GM23248 (cell line): ENCODE results near the gene BCAP29. TPM values are rescaled to one million over a fixed set of nuclear protein-coding genes. Genes with fewer than 3 reads are reported as not detected.
A peak's percentile ranks its signal among the peaks of the same experiment; 100 is the strongest.

Experiments used
- DNase-seq: peaks from one replicate; pipeline ENCODE4 v3.0.0-alpha.2; 2015
- H2AFZ ChIP-seq: fragments of 200-600 bp; sonication (generic); 2 replicates; pipeline ENCODE4 v1.6.1; 2016; ENCODE audit warnings: antibody characterized with exemption
- H3F3A ChIP-seq: fragments of 200-600 bp; sonication (generic); 2 replicates; pipeline ENCODE4 v1.6.1; 2016; ENCODE audit warnings: mild to moderate bottlenecking, antibody characterized with exemption, mixed run types; ENCODE audit not compliant: insufficient read depth
- H3K27ac ChIP-seq: fragments of 200-600 bp; sonication (generic); 2 replicates; pipeline ENCODE4 v1.5.1; 2016; ENCODE audit warnings: mild to moderate bottlenecking
- H3K27me3 ChIP-seq: fragments of 200-600 bp; sonication (generic); replicated peaks from 2 replicates; pipeline ENCODE4 v1.6.1; 2016; ENCODE audit warnings: mild to moderate bottlenecking; ENCODE audit not compliant: insufficient read depth
- H3K36me3 ChIP-seq: fragments of 200-600 bp; sonication (generic); 2 replicates; pipeline ENCODE4 v1.6.1; 2016; ENCODE audit warnings: low read depth, mild to moderate bottlenecking
- H3K4me1 ChIP-seq: fragments of 200-600 bp; sonication (generic); 2 replicates; pipeline ENCODE4 v1.6.1; 2016; ENCODE audit warnings: mild to moderate bottlenecking; ENCODE audit not compliant: insufficient read depth
- H3K4me2 ChIP-seq: fragments of 200-600 bp; sonication (generic); one replicate; pipeline ENCODE4 v1.6.1; 2016; ENCODE audit warnings: mild to moderate bottlenecking; ENCODE audit not compliant: unreplicated experiment
- H3K4me3 ChIP-seq: fragments of 200-600 bp; sonication (generic); 2 replicates; pipeline ENCODE4 v1.5.1; 2016; ENCODE audit warnings: mild to moderate bottlenecking
- H3K79me2 ChIP-seq: fragments of 200-600 bp; sonication (generic); 2 replicates; pipeline ENCODE4 v1.6.1; 2016; ENCODE audit warnings: mild to moderate bottlenecking; ENCODE audit not compliant: insufficient read depth
- H3K9ac ChIP-seq: fragments of 200-600 bp; sonication (generic); 2 replicates; pipeline ENCODE4 v1.6.1; 2016; ENCODE audit warnings: mild to moderate bottlenecking
- H3K9me2 ChIP-seq: fragments of 200-600 bp; sonication (generic); 2 replicates; pipeline ENCODE4 v1.6.1; 2016; ENCODE audit warnings: mixed run types, mild to moderate bottlenecking, moderate library complexity; ENCODE audit not compliant: insufficient read depth
- H3K9me3 ChIP-seq: fragments of 200-600 bp; sonication (generic); one replicate; pipeline ENCODE4 v1.6.1; 2017; ENCODE audit warnings: low read depth
- H4K20me1 ChIP-seq: fragments of 200-600 bp; sonication (generic); 2 replicates; pipeline ENCODE4 v1.6.0; 2016; ENCODE audit not compliant: insufficient read depth
- EZH2 ChIP-seq: fragments of 200-600 bp; sonication (generic); IDR thresholded peaks from 2 replicates; pipeline ENCODE4 v1.6.1; 2018; ENCODE audit warnings: antibody characterized with exemption, mild to moderate bottlenecking; ENCODE audit not compliant: insufficient read depth, poor library complexity, severe bottlenecking
- EZH2phosphoT487 ChIP-seq: fragments of 200-600 bp; sonication (generic); IDR thresholded peaks from 2 replicates; pipeline ENCODE4 v1.6.1; 2018; ENCODE audit warnings: antibody characterized with exemption, moderate library complexity, mild to moderate bottlenecking, low read depth; ENCODE audit not compliant: insufficient read depth
- WGBS, 2 experiments: methylation state at CpG; one replicate each; pipeline ENCODE4 v1.1.6; 2015 to 2017; ENCODE audit warnings: low lambda C conversion rate in 2 of 2, low coverage in 1 of 2; ENCODE audit errors: missing lambda C conversion rate in 2 of 2; 5-methylcytosine and 5-hydroxymethylcytosine counted together
- in situ Hi-C: fragments of 300-500 bp; cut with MboI; formaldehyde crosslinking; loops from 2 replicates; pipeline ENCODE4 v1.15.0; 2020
- polyA plus RNA-seq: library from polyadenylated mRNA; unstranded; fragments of >200 nt; fragmentation: Nextera tagmentation; extraction: Ambion mirVana; gene quantifications from 2 replicates; pipeline ENCODE4 v1.2.1, GENCODE V29; 2016
- total RNA-seq: library from RNA; depleted of rRNA; stranded (reverse); fragments of >200 nt; shearing (Covaris generic); gene quantifications from 2 replicates; pipeline ENCODE4 v1.2.3, GENCODE V29; 2014

BCAP29 gene
- total and polyA plus RNA-seq, 2 experiments from 2014 or later: 106 to 138 TPM

GRCh38 chr7:107659666-107660065 is 79.6 kb downstream of the BCAP29 start:
- Histone ChIP-seq H3K79me2 (no peaks in the 10 kb centered on the region), H3K9me2 (no peaks in the 10 kb centered on the region), H3K4me3 (no peak overlapping the region), H3K4me1 (peaks cover 18% of the 10 kb centered on the region), H2AFZ (no peak overlapping the region), H3K9ac (no peak overlapping the region), H3K36me3 (no peaks in the 10 kb centered on the region), H3K27ac (no peak overlapping the region), H3K9me3 (no peaks in the 10 kb centered on the region), H3K4me2 (no peak overlapping the region), H3F3A (peaks cover 16% of the 10 kb centered on the region), H4K20me1 (no peaks in the 10 kb centered on the region), H3K27me3 (peaks cover 30% of the 10 kb centered on the region)
- WGBS, 2 experiments: 50 to 51% methylated on average over 4 of the region's 4 CpGs
- in situ Hi-C loops: no loop called here
- TF ChIP-seq EZH2 (no peak), EZH2phosphoT487 (no peak)
- peak; percentile 86 for DNase-seq

DNA sequence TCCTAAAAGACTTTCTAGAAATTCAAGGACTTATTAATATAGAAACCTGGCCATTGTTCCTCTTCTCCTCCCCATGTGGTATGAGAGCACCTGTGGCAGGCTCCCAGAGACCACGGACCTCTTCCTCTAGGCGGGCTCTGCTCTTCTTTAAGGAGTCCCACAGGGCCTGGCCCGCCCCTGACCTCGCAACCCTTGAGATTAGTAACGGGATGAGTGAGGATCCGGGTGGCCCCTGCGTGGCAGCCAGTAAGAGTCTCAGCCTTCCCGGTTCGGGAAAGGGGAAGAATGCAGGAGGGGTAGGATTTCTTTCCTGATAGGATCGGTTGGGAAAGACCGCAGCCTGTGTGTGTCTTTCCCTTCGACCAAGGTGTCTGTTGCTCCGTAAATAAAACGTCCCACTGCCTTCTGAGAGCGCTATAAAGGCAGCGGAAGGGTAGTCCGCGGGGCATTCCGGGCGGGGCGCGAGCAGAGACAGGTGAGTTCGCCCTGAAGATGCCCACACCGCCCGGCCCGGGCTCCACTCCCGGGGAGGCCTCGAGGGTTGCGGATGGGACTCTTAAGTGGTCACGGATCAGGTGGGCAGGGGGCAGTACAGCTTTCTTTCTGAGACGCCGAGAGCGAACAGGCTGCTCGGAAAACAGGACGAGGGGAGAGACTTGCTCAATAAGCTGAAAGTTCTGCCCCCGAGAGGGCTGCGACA is 80.5 kb downstream of the BCAP29 start, which contains the start of gene SLC26A4:
TSS of gene SLC26A4 (plus strand) at position 448 of the 700 bp plus-strand sequence. CDS start 814 bp downstream, outside the sequence.
- peak; percentile 16 for DNase-seq
- H3K9ac ChIP-seq: no peak within 1 kb of the TSS
- peak within 1 kb of the TSS; percentile 69 for H3K4me3 ChIP-seq
- peaks cover 30% of the 10 kb centered on the region for H3K27me3 ChIP-seq
- no peaks in the 10 kb centered on the region for H3K9me2 ChIP-seq
- no peaks in the 10 kb centered on the region for H3K9me3 ChIP-seq
- no peak within 1 kb of the TSS for H3K27ac ChIP-seq
- peaks cover 16% of the 10 kb centered on the region for H3F3A ChIP-seq
- no peaks in the 10 kb centered on the region for H3K36me3 ChIP-seq
- no peaks in the 10 kb centered on the region for H3K79me2 ChIP-seq
- in situ Hi-C loops: no loop called here
- peak within 1 kb of the TSS; percentile 89 for H3K4me2 ChIP-seq
- H4K20me1 ChIP-seq: no peaks in the 10 kb centered on the region
- 8 to 12% methylated on average over 35 of the region's 37 CpGs for WGBS, 2 experiments
- H2AFZ ChIP-seq: peak within 1 kb of the TSS; percentile 77
- no peak for TF ChIP-seq EZH2phosphoT487
- no peak for TF ChIP-seq EZH2
- H3K4me1 ChIP-seq: peaks cover 18% of the 10 kb centered on the region

GRCh38 chr7:107661081-107661864 is 81.2 kb downstream of the BCAP29 start:
- 1 to 2% methylated on average over 60 to 62 of the region's 73 CpGs for WGBS, 2 experiments
- no peaks in the 10 kb centered on the region for H3K9me2 ChIP-seq
- H3K27ac ChIP-seq: no peak overlapping the region
- DNase-seq: peak; percentile 74
- peaks cover 16% of the 10 kb centered on the region for H3F3A ChIP-seq
- H4K20me1 ChIP-seq: no peaks in the 10 kb centered on the region
- in situ Hi-C loops: no loop called here
- no peaks in the 10 kb centered on the region for H3K79me2 ChIP-seq
- H2AFZ ChIP-seq: peak overlapping the region; percentile 77
- H3K9ac ChIP-seq: no peak overlapping the region
- H3K9me3 ChIP-seq: no peaks in the 10 kb centered on the region
- peak overlapping the region; percentile 69 for H3K4me3 ChIP-seq
- peaks cover 30% of the 10 kb centered on the region for H3K27me3 ChIP-seq
- H3K36me3 ChIP-seq: no peaks in the 10 kb centered on the region
- peaks cover 18% of the 10 kb centered on the region for H3K4me1 ChIP-seq
- no peak for TF ChIP-seq EZH2phosphoT487
- no peak for TF ChIP-seq EZH2
- peak overlapping the region; percentile 89 for H3K4me2 ChIP-seq

DNA sequence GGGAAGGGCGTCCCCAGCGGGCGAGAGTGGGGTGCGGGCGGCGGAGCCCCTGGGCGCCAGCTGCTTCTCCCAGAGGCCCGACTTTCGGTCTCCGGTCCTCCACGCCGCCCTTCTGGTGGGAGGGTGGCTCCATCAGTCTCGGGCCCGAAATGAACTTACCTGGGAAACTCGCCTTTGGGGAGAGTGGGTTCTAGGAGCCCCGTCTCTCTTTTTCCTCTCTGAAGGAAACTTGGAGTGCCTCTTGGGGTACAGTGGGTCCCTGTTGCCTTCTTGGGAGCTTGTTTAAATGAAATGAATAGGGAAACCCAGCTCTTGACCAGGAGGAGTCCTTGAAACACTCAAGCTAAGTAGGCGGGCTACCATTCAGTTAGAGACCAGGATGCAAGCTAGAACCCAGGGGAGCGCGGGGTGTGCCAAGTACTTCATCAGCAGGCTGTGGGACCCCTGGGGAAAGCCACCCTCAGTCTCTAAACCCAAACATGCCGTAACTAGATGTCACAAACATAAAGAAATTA is 81.9 kb downstream of the BCAP29 start:
- Histone ChIP-seq H3K4me3 (peak overlapping the region; percentile 69), H3K4me1 (peaks cover 18% of the 10 kb centered on the region), H3K27ac (no peak overlapping the region), H3K79me2 (no peaks in the 10 kb centered on the region), H3K36me3 (no peaks in the 10 kb centered on the region), H3K9me2 (no peaks in the 10 kb centered on the region), H3K9me3 (no peaks in the 10 kb centered on the region), H2AFZ (peak overlapping the region; percentile 77), H3F3A (peaks cover 16% of the 10 kb centered on the region), H4K20me1 (no peaks in the 10 kb centered on the region), H3K9ac (no peak overlapping the region), H3K27me3 (peaks cover 30% of the 10 kb centered on the region), H3K4me2 (peak overlapping the region; percentile 89)
- in situ Hi-C loops: no loop called here
- DNase-seq: no peak
- WGBS, 2 experiments: 25% methylated on average over 18 to 19 of the region's 20 CpGs
- TF ChIP-seq EZH2 (no peak), EZH2phosphoT487 (no peak)
